Measurements from ENCODE around the gene SORL1. TPM values are rescaled to one million over a fixed set of nuclear protein-coding genes. Genes with fewer than 3 reads are reported as not detected.

SORL1 gene
- total and polyA plus RNA-seq, 2 of the 13 experiments (the other 11 are each of a cell fraction or from before 2014, with no cell fraction given) = 21.3 to 148 TPM

- DNase-seq (ENCODE audit: low spot score) (no peak), ATAC-seq (no peak), FAIRE-seq (no peak)
- Histone ChIP-seq H3K27me3 (ENCODE audit: control insufficient read depth in 1 of 2, insufficient read depth in 2 of 2, low read length in 2 of 2) (no peaks in the 10 kb centered on the region), H3K4me1 (ENCODE audit: insufficient read depth, low read length) (no peaks in the 10 kb centered on the region), H3K9ac (ENCODE audit: insufficient read depth, low read depth, low read length) (no peak overlapping the region), H4K20me1 (ENCODE audit: insufficient read depth, low read length) (no peaks in the 10 kb centered on the region), H3K9me3 (ENCODE audit: low read length) (no peaks in the 10 kb centered on the region), H3K4me2 (ENCODE audit: low read depth, low read length) (no peak overlapping the region), H3K36me3 (replicated peaks in 1 of 2; ENCODE audit: control insufficient read depth in 1 of 2, insufficient read depth in 2 of 2, low read length in 2 of 2) (peaks cover 44 to 95% of the 10 kb centered on the region in 2 experiments), H2AFZ (ENCODE audit: low read length) (no peak overlapping the region), H3K27ac (ENCODE audit: extremely low read length, insufficient read depth, low read length) (no peak overlapping the region), H3K79me2 (ENCODE audit: insufficient read depth, low read length) (no peaks in the 10 kb centered on the region), H3K4me3 (replicated peaks in 1 of 3; ENCODE audit: insufficient read depth in 1 of 3, low read depth in 2 of 3, low read length in 3 of 3) (no peak overlapping the region)
- WGBS (ENCODE audit: low lambda C conversion rate) = 97% methylated on average over 8 of the region's 8 CpGs
- BruUV-seq (replicated peaks) = no TSS peak
- ChIA-PET POLR2A (no interaction called here), CTCF (ENCODE audit: low intra/inter-chr PET ratio, low total read pairs) (no interaction called here)
- intact Hi-C loops (cut with micrococcal nuclease; ENCODE audit: unreplicated experiment) = no loop called here
- TF ChIP-seq THRA (CRISPR knock-in tag; IDR thresholded peaks at IDR 0.05; ENCODE audit: borderline replicate concordance) = no peak
- in situ Hi-C loops (cut with HindIII; ENCODE audit: extremely low pct_ligation_motif_present, low pct_unique_long_range_greater_than_20kb) = no loop called here
These were observed 166.4 kb downstream of the SORL1 start for GRCh38 chr11:121618516-121618915.

DNA sequence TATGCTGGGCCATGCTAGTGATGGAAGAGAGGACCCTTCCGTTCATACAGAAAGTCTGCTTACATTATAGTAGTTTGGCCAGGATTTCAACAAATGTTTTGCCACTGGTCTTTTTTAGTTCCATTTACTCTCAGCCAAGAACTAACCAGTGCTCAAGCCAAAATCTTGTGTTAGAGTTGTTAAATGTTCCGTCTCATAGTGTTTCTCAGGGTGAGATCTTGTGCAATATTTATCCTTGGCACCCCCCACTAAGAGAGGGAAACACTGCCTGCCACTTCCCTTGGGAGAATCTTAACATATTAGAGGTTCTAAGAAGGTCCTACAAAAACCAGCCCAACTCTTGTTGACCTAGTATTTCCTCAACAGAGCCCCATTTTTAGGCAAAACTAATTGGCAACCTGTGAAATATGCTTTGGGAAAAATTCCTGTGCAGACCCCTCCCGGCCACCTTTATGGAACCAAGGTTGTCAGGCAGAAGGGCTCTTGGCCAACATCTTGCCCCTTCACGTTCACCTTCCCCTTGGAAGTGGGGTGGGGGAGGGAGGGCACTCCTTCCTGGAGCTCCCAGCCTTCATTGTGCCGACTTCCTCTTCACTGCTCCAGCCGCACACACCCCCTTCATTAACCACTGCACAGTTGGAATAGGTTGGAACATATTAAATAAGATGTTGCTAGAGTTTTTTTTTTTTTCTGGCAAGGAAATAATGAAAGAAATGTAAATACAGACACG lies 173.8 kb downstream of the SORL1 start:
- POLR2A ChIA-PET = no interaction called here
- Histone ChIP-seq H3K4me2 (ENCODE audit: low read depth, low read length) (no peak overlapping the region), H3K9ac (ENCODE audit: insufficient read depth, low read depth, low read length) (no peak overlapping the region), H3K36me3 (replicated peaks in 1 of 2; ENCODE audit: control insufficient read depth in 1 of 2, insufficient read depth in 2 of 2, low read length in 2 of 2) (peaks cover 31 to 90% of the 10 kb centered on the region in 2 experiments), H3K4me3 (replicated peaks in 1 of 3; ENCODE audit: insufficient read depth in 1 of 3, low read depth in 2 of 3, low read length in 3 of 3) (no peak overlapping the region), H3K79me2 (ENCODE audit: insufficient read depth, low read length) (no peaks in the 10 kb centered on the region), H3K4me1 (ENCODE audit: insufficient read depth, low read length) (no peaks in the 10 kb centered on the region), H3K9me3 (ENCODE audit: low read length) (no peaks in the 10 kb centered on the region), H4K20me1 (ENCODE audit: insufficient read depth, low read length) (0 out of 2 replicates have a peak, but pooled peaks cover 1% of the 10 kb centered on the region), H3K27me3 (ENCODE audit: control insufficient read depth in 1 of 2, insufficient read depth in 2 of 2, low read length in 2 of 2) (no peaks in the 10 kb centered on the region), H3K27ac (ENCODE audit: extremely low read length, insufficient read depth, low read length) (no peak overlapping the region), H2AFZ (ENCODE audit: low read length) (no peak overlapping the region)
- intact Hi-C loops (cut with micrococcal nuclease; ENCODE audit: unreplicated experiment) = no loop called here
- DNase-seq (ENCODE audit: low spot score) = no peak
- no peak for FAIRE-seq
- over 99% methylated on average over 7 of the region's 7 CpGs for WGBS (ENCODE audit: low lambda C conversion rate)
- in situ Hi-C loops (cut with HindIII; ENCODE audit: extremely low pct_ligation_motif_present, low pct_unique_long_range_greater_than_20kb) = no loop called here
- BruUV-seq (replicated peaks) = no TSS peak
- CTCF ChIA-PET (ENCODE audit: low intra/inter-chr PET ratio, low total read pairs) = no interaction called here
- ATAC-seq = no peak
- no peak for TF ChIP-seq ZSCAN5A (CRISPR knock-in tag; IDR thresholded peaks at IDR 0.05; ENCODE audit: borderline replicate concordance)
- TF ChIP-seq RFX3 (CRISPR knock-in tag; IDR thresholded peaks at IDR 0.05) = no peak
- no peak for TF ChIP-seq PRPF4 (IDR thresholded peaks at IDR 0.05; ENCODE audit: low read depth, low read length, poor library complexity, severe bottlenecking)
- TF ChIP-seq CAMTA2 (CRISPR knock-in tag; IDR thresholded peaks at IDR 0.05; ENCODE audit: borderline replicate concordance) = no peak
- no peak for TF ChIP-seq ISL2 (CRISPR knock-in tag; IDR thresholded peaks at IDR 0.05)
- TF ChIP-seq IRF9 (CRISPR knock-in tag; IDR thresholded peaks at IDR 0.05; ENCODE audit: borderline replicate concordance) = no peak
- TF ChIP-seq, protein P1, sequence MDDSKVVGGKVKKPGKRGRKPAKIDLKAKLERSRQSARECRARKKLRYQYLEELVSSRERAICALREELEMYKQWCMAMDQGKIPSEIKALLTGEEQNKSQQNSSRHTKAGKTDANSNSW (CRISPR knock-in tag; IDR thresholded peaks at IDR 0.05; ENCODE audit: borderline replicate concordance) = no peak
- no peak for TF ChIP-seq ZNF557 (CRISPR knock-in tag; IDR thresholded peaks at IDR 0.05)
- TF ChIP-seq ZNF619 (CRISPR knock-in tag; IDR thresholded peaks at IDR 0.05) = no peak
- TF ChIP-seq POGZ (CRISPR knock-in tag; IDR thresholded peaks at IDR 0.05) = no peak
- no peak for TF ChIP-seq SOX13 (IDR thresholded peaks at IDR 0.05)
- TF ChIP-seq SOX13 (CRISPR knock-in tag; conservative IDR thresholded peaks at IDR 0.05 in 1 of 2, IDR thresholded peaks at IDR 0.05 in 1 of 2) = no peak

Measured in HepG2 (cell line).